ENCODE data around the gene EFCAB12. TPM values are rescaled to one million over a fixed set of nuclear protein-coding genes. Genes with fewer than 3 reads are reported as not detected.

The EFCAB12 gene
- total and polyA plus RNA-seq, 2 of the 8 experiments (the other 6 are each of a cell fraction or from before 2014, with no cell fraction given), result 0.60 to 0.99 TPM

DNA sequence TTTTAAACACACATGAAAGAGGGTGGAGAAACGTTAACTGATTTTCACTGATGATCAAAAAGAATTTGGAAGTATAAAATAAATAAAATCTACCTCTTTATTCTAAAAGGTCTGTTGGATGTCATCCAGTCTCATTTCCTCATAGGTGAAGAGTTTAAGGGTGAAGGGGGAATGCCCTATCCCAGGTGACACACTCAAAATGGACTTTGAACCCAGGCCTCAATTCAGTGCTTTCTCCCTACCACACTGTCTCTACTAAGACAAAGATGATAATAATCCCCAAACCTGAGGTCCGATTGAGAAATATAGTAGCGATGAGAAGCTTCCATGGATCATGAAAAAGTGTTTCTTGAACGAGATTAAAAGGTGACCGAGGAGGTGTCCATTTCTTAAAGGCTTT, 5.1 kb upstream of the EFCAB12 start:
- Histone ChIP-seq H2AK5ac (ENCODE audit: low read depth, low read length) (no peak overlapping the region), H2BK120ac (replicated peaks; ENCODE audit: low read depth, low read length) (no peak overlapping the region), H3K18ac (ENCODE audit: extremely low read depth, low read length) (no peak overlapping the region), H3K14ac (ENCODE audit: insufficient read length) (no peak overlapping the region), H2BK20ac (ENCODE audit: low read length) (no peak overlapping the region), H3K79me2 (ENCODE audit: control insufficient read depth in 1 of 2, insufficient read depth in 2 of 2, low read length in 2 of 2) (peaks cover 0 to 23% of the 10 kb centered on the region in 2 experiments; a peak in 3 of 4 replicates), H3K4me1 (replicated peaks in 1 of 4; ENCODE audit: control insufficient read depth in 3 of 4, insufficient read depth in 4 of 4, low read length in 3 of 4) (peaks cover 0 to 12% (median 7%) of the 10 kb centered on the region in 4 experiments; a peak in 6 of 7 replicates), H3K23ac (ENCODE audit: insufficient read length) (no peak overlapping the region), H3K4me3 (ENCODE audit: extremely low read depth in 1 of 4, insufficient read depth in 2 of 4, low read depth in 3 of 4, low read length in 4 of 4) (no peak overlapping the region), H3K27me3 (replicated peaks in 1 of 4; ENCODE audit: control insufficient read depth in 3 of 4, extremely low read depth in 1 of 4, insufficient read depth in 3 of 4, low read length in 3 of 4) (no peaks in the 10 kb centered on the region), H2BK12ac (ENCODE audit: low read depth, low read length) (no peak overlapping the region), H3K56ac (replicated peaks; ENCODE audit: insufficient read length, low read depth, low read length) (no peak overlapping the region), H3K27ac (ENCODE audit: low read depth, low read length) (no peak overlapping the region), H4K91ac (replicated peaks; ENCODE audit: insufficient read length, low read length) (no peak overlapping the region), H3K4ac (replicated peaks; ENCODE audit: insufficient read length, low read depth, low read length) (no peak overlapping the region), H3K23me2 (ENCODE audit: low read depth, low read length) (no peaks in the 10 kb centered on the region; the same call in 1 of the 2 replicates), H4K5ac (ENCODE audit: insufficient read length, low read depth, low read length) (no peak overlapping the region), H2BK5ac (ENCODE audit: low read depth, low read length) (no peak overlapping the region), H3K4me2 (ENCODE audit: insufficient read depth in 1 of 2, low read depth in 2 of 2, low read length in 2 of 2) (no peak overlapping the region), H3K36me3 (ENCODE audit: control insufficient read depth in 2 of 4, insufficient read depth in 4 of 4, low read length in 3 of 4) (peaks cover 21 to 69% (median 49%) of the 10 kb centered on the region in 4 experiments), H3K9ac (replicated peaks in 1 of 4; ENCODE audit: extremely low read depth in 1 of 4, low read depth in 3 of 4, low read length in 3 of 4) (no peak overlapping the region), H2BK15ac (ENCODE audit: low read length) (no peak overlapping the region), H3K9me3 (ENCODE audit: insufficient read depth in 2 of 2, low read depth in 1 of 2, low read length in 1 of 2) (no peaks in the 10 kb centered on the region), H4K8ac (ENCODE audit: extremely low read depth, insufficient read depth, low read length) (no peak overlapping the region), H4K20me1 (replicated peaks in 1 of 2; ENCODE audit: control insufficient read depth in 1 of 2, insufficient read depth in 2 of 2, low read length in 2 of 2) (no peaks in the 10 kb centered on the region), H2AFZ (ENCODE audit: low read length) (no peak overlapping the region), H3K79me1 (ENCODE audit: low read depth, low read length) (no peaks in the 10 kb centered on the region)
- POLR2A ChIA-PET (ENCODE audit: partially characterized antibody), result interaction anchor here (1.4 kb wide), 1 partner anchor 118 kb away, joined by 5 read pairs; a partner anchor contains a TSS
- FAIRE-seq (no peak), DNase-seq (ENCODE audit: low read depth in 1 of 2, low spot score in 2 of 2) (no peak)
- CTCF ChIA-PET (ENCODE audit: partially characterized antibody), result interaction anchor here (1.0 to 2.8 kb wide), 3 partner anchors 11 to 115 kb away, joined by 3 to 10 read pairs (median 3); no protein-coding TSS in a partner anchor
- 94% methylated on average over 5 of the region's 5 CpGs; no CpG with 5 or more reads in 1 of the 2 experiments for WGBS, 2 experiments (ENCODE audit: extremely low coverage in 1 of 2, insufficient coverage in 1 of 2, insufficient read length in 1 of 2, insufficient replicate concordance in 2 of 2, low coverage in 1 of 2, low lambda C conversion rate in 2 of 2, missing lambda C conversion rate in 1 of 2)
- TF ChIP-seq CBX8 (IDR thresholded peaks at IDR 0.05; ENCODE audit: borderline replicate concordance, low read depth, low read length), result no peak
- TF ChIP-seq BCL11A (IDR thresholded peaks at IDR 0.05; ENCODE audit: low read depth in 2 of 2, low read length in 2 of 2), result no peak
- no peak for TF ChIP-seq SIRT6 (IDR thresholded peaks at IDR 0.05; ENCODE audit: low read length)
- no peak for TF ChIP-seq EP300 (IDR thresholded peaks at IDR 0.05; ENCODE audit: borderline replicate concordance in 1 of 2, low read depth in 2 of 2, low read length in 2 of 2)
- no peak for TF ChIP-seq CEBPB (IDR thresholded peaks at IDR 0.05; ENCODE audit: low read depth, low read length)
- TF ChIP-seq RXRA (IDR thresholded peaks at IDR 0.05; ENCODE audit: insufficient read depth, low read depth, low read length), result no peak
- TF ChIP-seq JUN (IDR thresholded peaks at IDR 0.05; ENCODE audit: low read depth, low read length), result no peak
- TF ChIP-seq SAP30 (IDR thresholded peaks at IDR 0.05; ENCODE audit: insufficient read depth, insufficient replicate concordance, low read length), result no peak
- no peak for TF ChIP-seq CHD1 (IDR thresholded peaks at IDR 0.05; ENCODE audit: low read depth, low read length)
- TF ChIP-seq KDM4A (IDR thresholded peaks at IDR 0.05; ENCODE audit: low read depth, low read length, severe bottlenecking), result no peak
- TF ChIP-seq TAF1 (IDR thresholded peaks at IDR 0.05; ENCODE audit: low read depth, low read length), result no peak
- TF ChIP-seq, protein P1, sequence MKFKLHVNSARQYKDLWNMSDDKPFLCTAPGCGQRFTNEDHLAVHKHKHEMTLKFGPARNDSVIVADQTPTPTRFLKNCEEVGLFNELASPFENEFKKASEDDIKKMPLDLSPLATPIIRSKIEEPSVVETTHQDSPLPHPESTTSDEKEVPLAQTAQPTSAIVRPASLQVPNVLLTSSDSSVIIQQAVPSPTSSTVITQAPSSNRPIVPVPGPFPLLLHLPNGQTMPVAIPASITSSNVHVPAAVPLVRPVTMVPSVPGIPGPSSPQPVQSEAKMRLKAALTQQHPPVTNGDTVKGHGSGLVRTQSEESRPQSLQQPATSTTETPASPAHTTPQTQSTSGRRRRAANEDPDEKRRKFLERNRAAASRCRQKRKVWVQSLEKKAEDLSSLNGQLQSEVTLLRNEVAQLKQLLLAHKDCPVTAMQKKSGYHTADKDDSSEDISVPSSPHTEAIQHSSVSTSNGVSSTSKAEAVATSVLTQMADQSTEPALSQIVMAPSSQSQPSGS (IDR thresholded peaks at IDR 0.05; ENCODE audit: low read length), result no peak
- TF ChIP-seq BACH1 (IDR thresholded peaks at IDR 0.05; ENCODE audit: low read length), result no peak

All from H1 (cell line).